Right lobe of liver (tissue), 6 donors: ENCODE data around the gene DCDC2. TPM values are rescaled to one million over a fixed set of nuclear protein-coding genes. Genes with fewer than 3 reads are reported as not detected.
"Not testable (repeated sequence)": the region's sequence is repeated elsewhere in the genome, so short reads cannot be mapped to it uniquely, and the experiment has no call there.

Experiments used
- ATAC-seq, 4 donors: fragments of 200-7000 bp; cut with Tn5 transposase; one replicate each; pipeline ENCODE4 v1.9.1; 2020; ENCODE audit warnings: mild to moderate bottlenecking in 4 of 4, moderate library complexity in 4 of 4
- DNase-seq, 3 donors: peaks; one replicate each; pipeline ENCODE4 v3.0.0-alpha.2; 2020
- H3K27ac ChIP-seq, 3 donors: fragments of 200-600 bp; one replicate each; pipeline ENCODE4 v1.8.0; 2022
- H3K27me3 ChIP-seq, 2 donors: fragments of 200-600 bp; one replicate each; pipeline ENCODE4 v1.8.0; 2022
- H3K36me3 ChIP-seq, 4 donors: fragments of 200-600 bp; sonication (generic) in 1 of 4; one replicate each; pipeline versions ENCODE4 v1.5.1 to v1.8.0; 2017 to 2022; ENCODE audit warnings: control low read depth in 1 of 4
- H3K4me1 ChIP-seq, 4 donors: fragments of 200-600 bp; sonication (generic) in 1 of 4; one replicate each; pipeline versions ENCODE4 v1.5.1 to v1.8.0; 2017 to 2022; ENCODE audit warnings: control low read depth in 1 of 4
- H3K4me3 ChIP-seq, 3 donors: fragments of 200-600 bp; one replicate each; pipeline ENCODE4 v1.8.0; 2022
- H3K9me3 ChIP-seq, 4 donors: fragments of 200-600 bp; sonication (generic) in 1 of 4; one replicate each; pipeline versions ENCODE4 v1.5.1 to v1.8.0; 2017 to 2022; ENCODE audit warnings: control low read depth in 1 of 4
- CTCF ChIP-seq, 4 donors: fragments of 200-600 bp in 3 of 4; fragments of 450-650 bp in 1 of 4; IDR thresholded peaks; one replicate each; pipeline versions ENCODE4 v1.5.1 to v1.8.0; 2016 to 2022; ENCODE audit warnings: antibody characterized with exemption in 4 of 4, mild to moderate bottlenecking in 2 of 4
- POLR2A ChIP-seq: fragments of 450-650 bp; IDR thresholded peaks from one replicate; pipeline ENCODE4 v1.6.1; 2017; ENCODE audit warnings: antibody characterized with exemption, mild to moderate bottlenecking
- WGBS: methylation state at CpG from one replicate; pipeline ENCODE4 v1.1.6; 2018; ENCODE audit warnings: low coverage, low lambda C conversion rate; ENCODE audit not compliant: insufficient coverage; ENCODE audit errors: missing lambda C conversion rate; 5-methylcytosine and 5-hydroxymethylcytosine counted together
- intact Hi-C, 2 donors: fragments of 100-400 bp; cut with DNase I; formaldehyde crosslinking; loops; one replicate each; pipeline versions ENCODE4 v1.11.2 to v1.14.1; 2022
- total RNA-seq, 6 experiments: library from RNA; depleted of rRNA in 2 of 6; stranded (reverse); fragments of >200 nt in 2 of 6; fragmentation: NEBNext Ultra II Directional in 3 of 6; extraction: Animal tissue kit (Norgen Biotek cat#: 25700) in 3 of 6; gene quantifications; one replicate each; pipeline versions ENCODE4 v1.1.0 to v1.2.4, GENCODE V29; 2016 to 2023
- donor health status: DM: no; HTN: yes; CAD: no.
- donor health status: DM: no; HTN: no; CAD: no.
- donor health status: DM: no; HTN: no; CAD: no.
- donor health status: DM: no; HTN: yes; CAD: no.
- donor health status: DM: no; HTN: yes; CAD: no.

The DCDC2 gene
- total RNA-seq, 6 experiments from 2014 or later: 0.68 to 3.8 (median 0.92) TPM

- WGBS: 63% methylated on average over 1 of the region's 1 CpG
- intact Hi-C loops: no loop called here
- Histone ChIP-seq H3K27me3 (no peaks in the 10 kb centered on the region), H3K27ac (no peak overlapping the region), H3K9me3 (no peaks in the 10 kb centered on the region), H3K4me3 (no peak overlapping the region), H3K36me3 (no peaks in the 10 kb centered on the region), H3K4me1 (no peaks in the 10 kb centered on the region)
- ATAC-seq (no peak), DNase-seq (no peak)
- TF ChIP-seq POLR2A (no peak), CTCF (IDR thresholded peaks at IDR 0.05) (no peak)
These were observed 34.1 kb downstream of the DCDC2 start for GRCh38 chr6:24323632-24324337.

GRCh38 chr6:24322924-24323323, 34.9 kb downstream of the DCDC2 start:
- WGBS: 91% methylated on average over 3 of the region's 3 CpGs
- Histone ChIP-seq H3K27ac (no peak overlapping the region), H3K27me3 (no peaks in the 10 kb centered on the region), H3K9me3 (no peaks in the 10 kb centered on the region), H3K4me3 (no peak overlapping the region), H3K4me1 (no peaks in the 10 kb centered on the region), H3K36me3 (no peaks in the 10 kb centered on the region)
- ATAC-seq (no peak), DNase-seq (no peak)
- intact Hi-C loops: no loop called here
- no peak for TF ChIP-seq POLR2A
- TF ChIP-seq CTCF (IDR thresholded peaks at IDR 0.05): no peak

GRCh38 chr6:24322446-24322845, 35.4 kb downstream of the DCDC2 start:
- ATAC-seq, H3K36me3 ChIP-seq, H3K27ac ChIP-seq, intact Hi-C loops, DNase-seq, H3K27me3 ChIP-seq, H3K4me3 ChIP-seq, H3K4me1 ChIP-seq, H3K9me3 ChIP-seq: not testable (repeated sequence)
- 60% methylated on average over 3 of the region's 3 CpGs for WGBS

- H3K27me3 ChIP-seq: no peaks in the 10 kb centered on the region
- WGBS: 38% methylated on average over 5 of the region's 5 CpGs
- intact Hi-C loops: no loop called here
- no peaks in the 10 kb centered on the region for H3K9me3 ChIP-seq
- H3K4me3 ChIP-seq: no peak overlapping the region
- H3K4me1 ChIP-seq: no peaks in the 10 kb centered on the region
- DNase-seq (no peak), ATAC-seq (no peak)
- no peaks in the 10 kb centered on the region for H3K36me3 ChIP-seq
- TF ChIP-seq POLR2A: no peak
- TF ChIP-seq CTCF (IDR thresholded peaks at IDR 0.05): no peak
- no peak overlapping the region for H3K27ac ChIP-seq
These were observed 36.2 kb downstream of the DCDC2 start for GRCh38 chr6:24321538-24322162.
